LNCAP (cell line): ENCODE measurements around the gene STRN3.

ENCODE experiments used
- CTCF ChIP-seq: fragments of 450-650 bp; IDR thresholded peaks from 2 replicates; pipeline ENCODE4 v1.5.1; 2017; ENCODE audit warnings: mild to moderate bottlenecking

STRN3 gene

GRCh38 chr14:30994681-30995620, 31.2 kb downstream of the STRN3 start:
- TF ChIP-seq CTCF, result no peak

- no peak for TF ChIP-seq CTCF
These were observed 33.1 kb downstream of the STRN3 start for GRCh38 chr14:30993071-30993470.

GRCh38 chr14:30991408-30991807, 34.8 kb downstream of the STRN3 start:
- TF ChIP-seq CTCF, result no peak

- no peak for TF ChIP-seq CTCF
These were observed 35.4 kb downstream of the STRN3 start for GRCh38 chr14:30990770-30991169.

GRCh38 chr14:30988509-30988908, 37.7 kb downstream of the STRN3 start:
- TF ChIP-seq CTCF, result no peak

GRCh38 chr14:30985796-30986195, 40.4 kb downstream of the STRN3 start:
- TF ChIP-seq CTCF, result no peak

GRCh38 chr14:30983858-30984257, 42.3 kb downstream of the STRN3 start:
- no peak for TF ChIP-seq CTCF
